WERI-Rb-1 (cell line): ENCODE results near the gene MAP2K4.

Source experiments
- DNase-seq: peaks from one replicate; pipeline ENCODE4 v3.0.0-alpha.2; 2020
- H3K27ac ChIP-seq: fragments of 250-450 bp; sonication (Bioruptor Pico); 2 replicates; pipeline ENCODE4 v1.5.1; 2020; ENCODE audit warnings: mild to moderate bottlenecking, moderate library complexity
- H3K27me3 ChIP-seq: fragments of 250-450 bp; sonication (Bioruptor Pico); 2 replicates; pipeline ENCODE4 v1.5.1; 2021; ENCODE audit warnings: mild to moderate bottlenecking, low read depth, moderate library complexity; ENCODE audit not compliant: insufficient read depth, severe bottlenecking
- H3K36me3 ChIP-seq: fragments of 250-450 bp; sonication (Bioruptor Pico); 2 replicates; pipeline ENCODE4 v1.5.1; 2020; ENCODE audit warnings: mild to moderate bottlenecking, moderate library complexity
- H3K4me3 ChIP-seq: 2 replicates; pipeline ENCODE4 v1.5.1; 2011; ENCODE audit warnings: low read depth, mild to moderate bottlenecking, control low read depth, low read length
- H3K9me3 ChIP-seq: fragments of 250-450 bp; sonication (Bioruptor Pico); 2 replicates; pipeline ENCODE4 v1.5.1; 2021; ENCODE audit warnings: mild to moderate bottlenecking, moderate library complexity; ENCODE audit not compliant: severe bottlenecking
- TF ChIP-seq, protein P1 (sequence below): IDR thresholded peaks from 2 replicates; pipeline ENCODE4 v1.5.1; 2011; ENCODE audit warnings: low read depth, mild to moderate bottlenecking, control low read depth, inconsistent platforms, low read length

The MAP2K4 gene

DNA sequence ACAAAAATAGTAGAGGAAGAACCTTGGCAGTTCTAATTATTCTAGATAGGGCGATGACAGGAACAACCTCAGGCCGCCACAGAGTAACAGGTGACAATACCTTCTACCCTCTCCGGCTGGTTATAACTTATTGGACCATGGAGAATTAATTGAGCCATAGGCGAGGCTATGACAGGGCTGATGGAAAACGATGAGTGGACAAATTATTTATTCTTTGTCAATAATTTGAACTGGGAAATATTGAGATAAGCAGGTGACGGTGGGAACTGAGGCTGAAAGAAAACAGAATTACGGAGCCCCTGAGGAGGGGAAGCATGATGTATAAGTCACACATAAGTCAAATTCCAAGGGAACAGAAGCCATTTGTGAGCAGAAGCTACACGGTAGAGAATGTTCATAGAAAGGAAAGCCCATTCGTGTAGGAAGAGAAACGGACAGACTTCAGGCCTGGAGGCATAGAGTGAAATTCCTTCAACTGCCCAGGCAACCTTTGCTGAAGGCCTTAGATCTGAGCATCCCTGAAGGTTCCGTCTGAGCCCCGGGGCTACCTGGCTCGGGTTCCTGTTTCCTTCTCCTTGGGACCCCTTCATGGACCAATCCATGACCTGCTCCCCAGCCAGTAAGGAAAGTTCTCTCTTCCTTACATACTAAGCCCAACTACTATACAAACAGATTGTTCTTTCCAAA lies 158.1 kb downstream of the MAP2K4 start:
- DNase-seq = no peak
- TF ChIP-seq, protein P1, sequence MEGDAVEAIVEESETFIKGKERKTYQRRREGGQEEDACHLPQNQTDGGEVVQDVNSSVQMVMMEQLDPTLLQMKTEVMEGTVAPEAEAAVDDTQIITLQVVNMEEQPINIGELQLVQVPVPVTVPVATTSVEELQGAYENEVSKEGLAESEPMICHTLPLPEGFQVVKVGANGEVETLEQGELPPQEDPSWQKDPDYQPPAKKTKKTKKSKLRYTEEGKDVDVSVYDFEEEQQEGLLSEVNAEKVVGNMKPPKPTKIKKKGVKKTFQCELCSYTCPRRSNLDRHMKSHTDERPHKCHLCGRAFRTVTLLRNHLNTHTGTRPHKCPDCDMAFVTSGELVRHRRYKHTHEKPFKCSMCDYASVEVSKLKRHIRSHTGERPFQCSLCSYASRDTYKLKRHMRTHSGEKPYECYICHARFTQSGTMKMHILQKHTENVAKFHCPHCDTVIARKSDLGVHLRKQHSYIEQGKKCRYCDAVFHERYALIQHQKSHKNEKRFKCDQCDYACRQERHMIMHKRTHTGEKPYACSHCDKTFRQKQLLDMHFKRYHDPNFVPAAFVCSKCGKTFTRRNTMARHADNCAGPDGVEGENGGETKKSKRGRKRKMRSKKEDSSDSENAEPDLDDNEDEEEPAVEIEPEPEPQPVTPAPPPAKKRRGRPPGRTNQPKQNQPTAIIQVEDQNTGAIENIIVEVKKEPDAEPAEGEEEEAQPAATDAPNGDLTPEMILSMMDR = no peak
- no peak overlapping the region for H3K27ac ChIP-seq
- H3K4me3 ChIP-seq = no peak overlapping the region
- H3K9me3 ChIP-seq = no peaks in the 10 kb centered on the region
- no peaks in the 10 kb centered on the region for H3K27me3 ChIP-seq
- no peaks in the 10 kb centered on the region for H3K36me3 ChIP-seq

DNA sequence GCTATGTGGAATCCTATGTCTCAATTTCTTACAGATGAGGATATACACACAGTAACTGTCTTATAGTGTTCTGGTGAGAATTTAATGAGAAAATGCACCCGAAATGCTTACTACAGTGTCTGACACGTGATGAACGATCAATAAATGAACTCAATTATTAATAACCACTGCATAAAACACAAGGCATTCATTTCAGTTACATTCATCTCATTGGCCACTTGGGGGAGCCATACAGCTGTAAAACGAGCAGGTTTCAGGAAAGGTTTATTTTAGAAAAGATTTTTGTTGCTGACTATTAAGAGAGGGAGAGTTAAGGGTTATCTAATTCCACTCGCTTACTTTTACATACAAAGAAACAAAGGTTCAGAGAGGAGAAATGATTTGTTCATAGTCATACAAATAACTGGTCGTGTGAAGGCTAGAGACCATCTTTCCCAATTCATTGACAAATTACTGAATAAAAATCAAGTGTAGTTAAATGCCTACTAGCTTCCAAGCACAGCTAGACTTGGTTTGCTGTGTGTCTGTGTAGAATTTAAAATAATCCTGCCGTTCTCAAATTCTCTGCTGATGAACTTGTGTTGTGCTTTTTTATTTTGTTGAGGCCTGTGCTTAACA lies 160.1 kb downstream of the MAP2K4 start:
- H3K9me3 ChIP-seq = no peaks in the 10 kb centered on the region
- no peak overlapping the region for H3K4me3 ChIP-seq
- H3K36me3 ChIP-seq = no peaks in the 10 kb centered on the region
- TF ChIP-seq, protein P1 = peak; percentile 43
- DNase-seq = peak; percentile 25
- no peaks in the 10 kb centered on the region for H3K27me3 ChIP-seq
- no peak overlapping the region for H3K27ac ChIP-seq

DNA sequence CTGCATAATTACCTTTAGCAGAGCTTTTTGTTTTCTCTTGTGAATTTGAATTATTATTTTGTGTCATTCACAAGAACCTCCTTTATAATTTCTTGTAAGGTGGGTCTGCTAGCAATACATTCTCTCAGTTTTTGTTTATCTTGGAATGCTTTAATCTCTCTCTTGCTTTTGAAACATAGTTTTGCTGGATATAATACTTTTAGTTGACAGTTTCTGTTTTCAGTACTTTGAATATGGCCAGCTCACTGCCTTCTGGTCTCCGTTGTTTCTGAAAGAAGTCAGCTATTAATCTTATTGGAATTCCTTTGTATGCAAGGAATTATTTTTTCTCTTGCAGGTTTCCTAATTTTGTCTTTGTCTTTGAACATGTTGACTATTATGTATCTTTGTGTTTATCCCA lies 167.0 kb downstream of the MAP2K4 start:
- TF ChIP-seq, protein P1 = no peak
- Histone ChIP-seq H3K9me3 (no peaks in the 10 kb centered on the region), H3K4me3 (no peak overlapping the region), H3K27me3 (no peaks in the 10 kb centered on the region), H3K36me3 (no peaks in the 10 kb centered on the region), H3K27ac (no peak overlapping the region)
- DNase-seq = no peak

DNA sequence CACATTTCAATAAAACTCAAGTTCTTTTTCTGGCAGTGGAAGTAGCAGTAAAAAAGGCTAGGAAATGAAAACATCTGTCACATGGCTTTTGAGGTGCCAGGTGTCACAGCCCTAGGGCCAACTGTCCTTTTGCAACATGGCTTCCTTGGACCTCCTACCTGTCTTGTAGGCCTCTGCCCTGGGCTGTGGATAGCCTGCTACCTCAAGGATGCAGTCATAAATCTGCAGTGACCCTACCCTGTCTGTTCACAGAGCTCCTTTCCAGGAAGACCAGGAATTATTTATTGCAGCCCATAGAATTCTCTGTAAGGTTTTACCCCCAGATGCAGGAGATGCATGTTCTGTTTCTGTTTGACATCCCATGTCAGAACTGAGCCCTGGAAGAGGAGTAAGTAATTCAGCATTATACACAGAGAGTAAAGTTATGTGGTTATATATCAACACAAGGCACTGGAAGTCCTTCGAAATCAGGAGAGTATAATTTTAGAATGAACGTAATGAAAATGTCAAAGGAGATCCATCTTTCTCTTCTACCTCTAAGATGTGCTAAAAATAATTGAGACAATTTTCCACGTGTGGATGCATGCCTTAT lies 172.6 kb downstream of the MAP2K4 start:
- DNase-seq = no peak
- TF ChIP-seq, protein P1 = no peak
- Histone ChIP-seq H3K27me3 (no peaks in the 10 kb centered on the region), H3K36me3 (no peaks in the 10 kb centered on the region), H3K27ac (no peak overlapping the region), H3K9me3 (no peaks in the 10 kb centered on the region), H3K4me3 (no peak overlapping the region)
